ENCODE measurements around the gene EPHA4. TPM values are rescaled to one million over a fixed set of nuclear protein-coding genes. Genes with fewer than 3 reads are reported as not detected.
"Not testable (repeated sequence)": the region's sequence is repeated elsewhere in the genome, so short reads cannot be mapped to it uniquely, and the experiment has no call there.

EPHA4 gene
- total RNA-seq, 1 experiment from 2014 or later: 59.9 TPM

- no peak for DNase-seq (ENCODE audit: extremely low read depth, low read depth)
These were observed 58.9 kb downstream of the EPHA4 start for GRCh38 chr2:221513232-221513631.

- DNase-seq (ENCODE audit: extremely low read depth, low read depth): not testable (repeated sequence)
These were observed 60.8 kb downstream of the EPHA4 start for GRCh38 chr2:221511325-221511724.

GRCh38 chr2:221506469-221506868 is 65.6 kb downstream of the EPHA4 start:
- DNase-seq (ENCODE audit: extremely low read depth, low read depth): no peak

GRCh38 chr2:221505605-221506004 is 66.5 kb downstream of the EPHA4 start:
- DNase-seq (ENCODE audit: extremely low read depth, low read depth): no peak

GRCh38 chr2:221504905-221505304 is 67.2 kb downstream of the EPHA4 start:
- no peak for DNase-seq (ENCODE audit: extremely low read depth, low read depth)

GRCh38 chr2:221503965-221504364 is 68.1 kb downstream of the EPHA4 start:
- DNase-seq (ENCODE audit: extremely low read depth, low read depth): no peak

- peak; percentile 92 for DNase-seq (ENCODE audit: extremely low read depth, low read depth)
These were observed 69.7 kb downstream of the EPHA4 start for GRCh38 chr2:221502270-221503010.

GRCh38 chr2:221501883-221502269 is 70.2 kb downstream of the EPHA4 start:
- DNase-seq (ENCODE audit: extremely low read depth, low read depth): no peak

GRCh38 chr2:221501210-221501882 is 70.8 kb downstream of the EPHA4 start:
- DNase-seq (ENCODE audit: extremely low read depth, low read depth): peak; percentile 74

GRCh38 chr2:221500501-221501209 is 71.4 kb downstream of the EPHA4 start:
- DNase-seq (ENCODE audit: extremely low read depth, low read depth): no peak

- DNase-seq (ENCODE audit: extremely low read depth, low read depth): no peak
These were observed 76.4 kb downstream of the EPHA4 start for GRCh38 chr2:221495731-221496130.

- DNase-seq (ENCODE audit: extremely low read depth, low read depth): peak; percentile 36
These were observed 77.5 kb downstream of the EPHA4 start for GRCh38 chr2:221494556-221494955.

- DNase-seq (ENCODE audit: extremely low read depth, low read depth): no peak
These were observed 78.7 kb downstream of the EPHA4 start for GRCh38 chr2:221493391-221493790.

- DNase-seq (ENCODE audit: extremely low read depth, low read depth): no peak
These were observed 79.5 kb downstream of the EPHA4 start for GRCh38 chr2:221492636-221493035.

- DNase-seq (ENCODE audit: extremely low read depth, low read depth): no peak
These were observed 81.5 kb downstream of the EPHA4 start for GRCh38 chr2:221490506-221491060.

- DNase-seq (ENCODE audit: extremely low read depth, low read depth): no peak
These were observed 83.8 kb downstream of the EPHA4 start for GRCh38 chr2:221488136-221488807.

- DNase-seq (ENCODE audit: extremely low read depth, low read depth): no peak
These were observed 86.0 kb downstream of the EPHA4 start for GRCh38 chr2:221486106-221486505.

- DNase-seq (ENCODE audit: extremely low read depth, low read depth): no peak
These were observed 86.6 kb downstream of the EPHA4 start for GRCh38 chr2:221485503-221485870.

- no peak for DNase-seq (ENCODE audit: extremely low read depth, low read depth)
These were observed 87.2 kb downstream of the EPHA4 start for GRCh38 chr2:221484761-221485502.

Data from NCI-H460 (cell line).